Endothelial cell of umbilical vein (primary cell): ENCODE data around the gene SLC13A5. TPM values are rescaled to one million over a fixed set of nuclear protein-coding genes. Genes with fewer than 3 reads are reported as not detected.

Source experiments
- BruUV-seq: library from RNA; stranded (reverse); fragments of 400-500 nt; replicated peaks from 2 replicates; lab custom pipeline; 2021; lab: Mats Ljungman, UMichigan
- CTCF ChIA-PET: fragments of 300-600, 350-600 bp; sonication (Branson Sonifier 250); formaldehyde crosslinking; loops from one replicate; lab custom pipeline; 2021; ENCODE audit warnings: antibody characterized with exemption, inconsistent platforms; lab: Charles Lee
- POLR2A ChIA-PET: fragments of 300-600, 350-600 bp; sonication (Branson Sonifier 250); formaldehyde crosslinking; loops from one replicate; lab custom pipeline; 2021; ENCODE audit warnings: antibody characterized with exemption, inconsistent platforms; lab: Charles Lee
- DNase-seq: peaks from one replicate; pipeline ENCODE4 v3.0.0-alpha.2; 2011; ENCODE audit warnings: low read depth, low spot score
- FAIRE-seq: peaks from 2 replicates; lab custom pipeline; 2011; peaks lifted over from hg19 to GRCh38; lab: Jason Lieb, UNC
- H2AFZ ChIP-seq: 2 replicates; pipeline ENCODE4 v1.6.0; 2012; ENCODE audit warnings: low read depth, low read length, control low read depth, inconsistent platforms
- H3K27ac ChIP-seq: 2 replicates; pipeline ENCODE4 v1.5.1; 2011; ENCODE audit warnings: low read depth, mild to moderate bottlenecking, control low read depth, low read length, moderate library complexity; ENCODE audit not compliant: insufficient read depth
- H3K27me3 ChIP-seq, 2 experiments: 2 replicates each; pipeline versions ENCODE4 v1.6.0 to v1.6.1; 2011; ENCODE audit warnings: low read length in 2 of 2, mixed read lengths in 1 of 2; ENCODE audit not compliant: control insufficient read depth in 2 of 2, insufficient read depth in 2 of 2
- H3K36me3 ChIP-seq, 2 experiments: 2 replicates in 1 of 2; 3 replicates in 1 of 2; pipeline ENCODE4 v1.5.1; 2011; ENCODE audit warnings: low read length in 2 of 2, mild to moderate bottlenecking in 1 of 2, moderate library complexity in 1 of 2; ENCODE audit not compliant: control insufficient read depth in 2 of 2, insufficient read depth in 2 of 2; ENCODE audit errors: extremely low read depth in 1 of 2
- H3K4me1 ChIP-seq: 3 replicates; pipeline ENCODE4 v1.5.1; 2011; ENCODE audit warnings: mild to moderate bottlenecking, low read length; ENCODE audit not compliant: control insufficient read depth, insufficient read depth; ENCODE audit errors: extremely low read depth
- H3K4me2 ChIP-seq: 2 replicates; pipeline ENCODE4 v1.6.1; 2011; ENCODE audit warnings: low read length, control low read depth, mixed read lengths; ENCODE audit not compliant: insufficient read depth
- H3K4me3 ChIP-seq, 3 experiments: fragments of 200-600 bp in 1 of 3; sonication (generic), shearing (Covaris generic) in 1 of 3; replicated peaks in 1 of 3; 2 replicates each; pipeline ENCODE4 v1.5.1; 2011 to 2016; ENCODE audit warnings: control low read depth in 3 of 3, low read length in 3 of 3, mild to moderate bottlenecking in 2 of 3, inconsistent platforms in 1 of 3, low read depth in 1 of 3, moderate library complexity in 1 of 3; ENCODE audit not compliant: insufficient read depth in 1 of 3
- H3K79me2 ChIP-seq: 2 replicates; pipeline ENCODE4 v1.6.0; 2012; ENCODE audit warnings: low read length, inconsistent platforms; ENCODE audit not compliant: control insufficient read depth, insufficient read depth
- H3K9ac ChIP-seq: replicated peaks from 2 replicates; pipeline ENCODE3; 2011; ENCODE audit warnings: low read length, control low read depth; ENCODE audit not compliant: insufficient read depth; ENCODE audit errors: extremely low read depth
- H3K9me1 ChIP-seq: replicated peaks from 3 replicates; pipeline ENCODE4 v1.6.0; 2011; ENCODE audit warnings: mild to moderate bottlenecking, low read length; ENCODE audit not compliant: control insufficient read depth, insufficient read depth; ENCODE audit errors: extremely low read depth
- H3K9me3 ChIP-seq: replicated peaks from 2 replicates; pipeline ENCODE4 v1.5.1; 2012; ENCODE audit warnings: low read length, inconsistent platforms; ENCODE audit not compliant: control insufficient read depth, insufficient read depth
- H4K20me1 ChIP-seq: replicated peaks from 2 replicates; pipeline ENCODE3; 2011; ENCODE audit warnings: mild to moderate bottlenecking, low read length; ENCODE audit not compliant: control insufficient read depth, insufficient read depth; ENCODE audit errors: extremely low read depth
- CTCF ChIP-seq, 2 donors: IDR thresholded peaks; 1 replicate in 1 of 2; 2 replicates in 1 of 2; pipeline ENCODE4 v1.5.1; 2011; ENCODE audit warnings: low read length in 2 of 2, mild to moderate bottlenecking in 2 of 2, moderate library complexity in 2 of 2, control low read depth in 1 of 2, inconsistent platforms in 1 of 2, low read depth in 1 of 2; ENCODE audit not compliant: insufficient read depth in 1 of 2; ENCODE audit errors: extremely low read depth in 1 of 2
- EZH2 ChIP-seq: IDR thresholded peaks from 2 replicates; pipeline ENCODE4 v1.6.1; 2012; ENCODE audit warnings: borderline replicate concordance, low read depth, mild to moderate bottlenecking, moderate library complexity, low read length, inconsistent platforms; ENCODE audit not compliant: severe bottlenecking
- FOS ChIP-seq: IDR thresholded peaks from 2 replicates; pipeline ENCODE4 v1.6.1; 2011; ENCODE audit warnings: mild to moderate bottlenecking, low read length, moderate library complexity, borderline replicate concordance; ENCODE audit not compliant: insufficient read depth
- GATA2 ChIP-seq: IDR thresholded peaks from 2 replicates; pipeline ENCODE4 v1.7.0; 2011; ENCODE audit warnings: low read depth, mild to moderate bottlenecking, moderate library complexity, mixed read lengths, low read length; ENCODE audit not compliant: insufficient read length, insufficient read depth
- JUN ChIP-seq: IDR thresholded peaks from 2 replicates; pipeline ENCODE4 v1.6.1; 2011; ENCODE audit warnings: borderline replicate concordance, low read depth; ENCODE audit not compliant: insufficient read length, insufficient read depth
- MAX ChIP-seq: IDR thresholded peaks from 2 replicates; pipeline ENCODE4 v1.6.1; 2011; ENCODE audit not compliant: insufficient read depth, insufficient read length
- MYC ChIP-seq: IDR thresholded peaks from one replicate; pipeline ENCODE4 v1.6.1; 2011; ENCODE audit warnings: mild to moderate bottlenecking, low read depth, low read length
- POLR2A ChIP-seq: IDR thresholded peaks from 2 replicates; pipeline ENCODE4 v1.6.1; 2012; ENCODE audit warnings: low read depth, mild to moderate bottlenecking, control low read depth, low read length
- POLR2AphosphoS5 ChIP-seq: IDR thresholded peaks from 2 replicates; pipeline ENCODE4 v1.6.1; 2012; ENCODE audit warnings: low read depth, mild to moderate bottlenecking, control low read depth, low read length, moderate library complexity; ENCODE audit not compliant: insufficient read depth
- dilution Hi-C: fragments of 300-500 bp; cut with MboI; formaldehyde crosslinking; loops from one replicate; pipeline ENCODE4 v1.15.0; 2019; ENCODE audit warnings: low sequenced_read_pairs; ENCODE audit not compliant: extremely low pct_ligation_motif_present
- intact Hi-C: fragments of 100-400 bp; cut with micrococcal nuclease; formaldehyde crosslinking; loops from one replicate; pipeline ENCODE4 v1.10.0; 2022
- polyA plus RNA-seq, 4 experiments: library from polyadenylated mRNA; depleted of rRNA in 3 of 4; stranded (reverse) in 3 of 4; unstranded in 1 of 4; fragments of >200 nt; gene quantifications; 2 replicates each; pipeline versions ENCODE4 v1.2.1 to v1.2.3, GENCODE V29; 2011 to 2012; ENCODE audit warnings: missing spikeins in 1 of 4
- total RNA-seq: library from RNA; stranded (reverse); gene quantifications from 2 replicates; pipeline ENCODE4 v1.2.3, GENCODE V29; 2021

SLC13A5 gene
- total and polyA plus RNA-seq, 2 donors (not counting 3 experiments of a cell fraction or from before 2014, with no cell fraction given), result 0.03 TPM; not detected in 1

- dilution Hi-C loops, result no loop called here
- H3K4me1 ChIP-seq, result no peaks in the 10 kb centered on the region
- no peaks in the 10 kb centered on the region for H3K36me3 ChIP-seq
- H3K27me3 ChIP-seq, result peaks cover 28 to 32% of the 10 kb centered on the region in 2 experiments
- H3K9ac ChIP-seq, result no peak overlapping the region
- ChIA-PET CTCF (interaction anchor here (1.2 to 2.4 kb wide), 2 partner anchors 10 to 41 kb away, joined by 3 to 12 read pairs; no protein-coding TSS in a partner anchor), POLR2A (interaction anchor here (0.7 kb wide), 1 partner anchor 68 kb away, joined by 3 read pairs; no protein-coding TSS in a partner anchor)
- no peak overlapping the region for H3K27ac ChIP-seq
- no peak for DNase-seq
- H4K20me1 ChIP-seq, result no peaks in the 10 kb centered on the region
- TF ChIP-seq GATA2 (no peak), FOS (no peak), POLR2AphosphoS5 (no peak), EZH2 (no peak), JUN (no peak), MYC (no peak), CTCF (IDR thresholded peaks at IDR 0.05; ENCODE audit: extremely low read depth in 1 of 2, insufficient read depth in 1 of 2, low read depth in 1 of 2, low read length in 2 of 2) (no peak), MAX (no peak), POLR2A (no peak)
- H3K4me2 ChIP-seq, result no peak overlapping the region
- no peak for FAIRE-seq
- H3K79me2 ChIP-seq, result no peaks in the 10 kb centered on the region
- H2AFZ ChIP-seq, result no peak overlapping the region
- H3K9me3 ChIP-seq, result no peaks in the 10 kb centered on the region
- BruUV-seq, result no TSS peak
- H3K4me3 ChIP-seq, result no peak overlapping the region
- intact Hi-C loops, result no loop called here
- no peaks in the 10 kb centered on the region for H3K9me1 ChIP-seq
Observed at GRCh38 chr17:6711081-6711674, 2.0 kb downstream of the SLC13A5 start.
